Stimulated activated CD4-positive, alpha-beta T cell treated with anti-CD3 and anti-CD28 coated beads, Interleukin-12 subunit alpha, Interleukin-12 subunit beta, amount 100 ng/mL, for 4 hours (primary cell): ENCODE data around the gene HSD17B12.

Source experiments
- DNase-seq: peaks from one replicate; pipeline ENCODE4 v3.0.0-alpha.2; 2020

Gene HSD17B12

DNA sequence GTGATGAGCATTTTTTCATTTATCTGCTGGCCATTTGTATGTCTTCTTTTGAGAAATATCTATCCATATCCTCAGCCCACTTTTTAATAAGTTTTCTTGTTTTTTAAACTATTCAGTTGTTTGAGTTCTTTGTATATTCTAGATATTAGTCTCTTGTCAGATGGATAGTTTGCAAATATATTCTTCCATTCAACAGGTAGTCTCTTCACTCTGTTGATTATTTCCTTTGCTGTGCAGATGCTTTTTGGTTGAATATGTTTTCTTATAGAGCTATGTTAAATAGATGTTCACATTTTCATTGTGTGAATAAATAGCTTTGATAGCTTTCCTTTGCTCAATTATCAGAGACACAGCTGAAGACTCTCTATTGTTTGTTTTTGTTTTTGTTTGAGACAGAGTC is 131.9 kb downstream of the HSD17B12 start:
- no peak for DNase-seq

DNA sequence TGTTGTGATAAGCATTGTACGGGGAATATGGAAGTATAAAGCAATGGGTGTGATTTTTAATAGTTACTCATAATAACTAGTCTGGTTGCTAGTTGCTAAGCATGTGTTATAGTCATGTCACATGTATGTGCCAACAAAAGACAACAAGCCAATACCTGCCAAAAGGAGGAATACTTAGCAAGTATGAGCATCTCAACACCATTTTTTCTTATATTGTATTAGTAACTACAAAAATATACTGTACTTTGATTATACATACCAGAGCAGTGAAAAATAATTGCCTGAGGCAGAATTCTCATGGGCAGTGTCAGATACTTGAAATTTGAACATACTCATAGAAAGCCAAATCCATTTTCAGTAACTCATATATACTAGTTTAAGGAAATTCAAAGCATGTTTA is 137.7 kb downstream of the HSD17B12 start:
- no peak for DNase-seq

DNA sequence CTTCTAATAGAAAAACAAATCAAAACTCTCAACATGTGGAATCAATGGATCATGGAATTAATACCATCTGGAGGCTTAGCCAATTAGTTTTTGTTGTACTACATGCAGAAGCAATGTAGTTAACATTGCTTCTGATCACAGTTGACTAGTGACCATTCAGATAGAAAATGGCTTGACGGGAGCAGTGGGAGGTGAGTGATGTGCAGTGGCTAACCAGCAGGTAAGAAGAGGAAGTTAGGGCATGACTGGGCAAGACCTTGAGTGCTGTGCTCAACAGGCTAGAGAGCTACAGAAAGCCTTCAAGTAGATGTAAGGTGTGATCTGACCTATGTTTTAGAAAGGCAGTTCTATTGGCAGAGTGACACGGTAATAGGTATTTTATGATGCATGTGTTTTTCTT is 139.4 kb downstream of the HSD17B12 start:
- no peak for DNase-seq

DNA sequence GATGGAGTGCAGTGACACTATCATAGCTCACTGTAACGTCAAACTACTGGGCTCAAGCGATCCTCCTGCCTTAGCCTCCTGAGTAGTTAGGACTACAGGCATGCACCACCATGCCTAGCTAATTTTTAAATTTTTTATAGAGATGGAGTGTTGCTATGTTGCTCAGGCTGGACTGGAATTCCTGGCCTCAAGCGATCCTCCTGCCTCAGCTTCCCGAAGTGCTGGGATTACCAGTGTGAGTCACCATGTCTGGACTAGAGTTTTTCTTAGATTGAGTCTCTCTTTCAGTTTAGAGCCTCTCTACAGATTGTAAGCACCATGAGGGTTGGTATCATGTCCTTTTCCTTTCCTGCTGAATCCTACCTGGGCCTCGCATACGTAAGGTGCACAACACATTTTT is 142.8 kb downstream of the HSD17B12 start:
- DNase-seq, result no peak

DNA sequence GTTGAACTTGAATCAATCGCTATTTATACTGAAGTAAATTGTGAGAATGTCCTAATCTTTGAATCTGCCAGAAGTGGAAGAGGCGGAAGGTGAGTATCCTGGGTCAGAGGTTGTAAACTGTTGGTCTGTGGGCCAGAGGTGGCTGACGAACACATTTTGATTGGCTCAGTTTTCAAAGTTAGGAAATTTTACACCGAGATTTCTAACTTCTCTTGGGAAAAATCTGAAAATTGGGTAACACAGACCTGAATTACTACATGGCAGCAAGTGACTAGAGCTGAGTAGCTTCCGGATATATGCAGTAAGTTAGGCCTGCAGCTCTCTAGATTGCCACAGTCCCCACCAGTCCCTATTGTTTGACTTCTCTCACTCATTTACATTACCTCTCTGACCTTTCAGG is 143.3 kb downstream of the HSD17B12 start:
- DNase-seq, result no peak

DNA sequence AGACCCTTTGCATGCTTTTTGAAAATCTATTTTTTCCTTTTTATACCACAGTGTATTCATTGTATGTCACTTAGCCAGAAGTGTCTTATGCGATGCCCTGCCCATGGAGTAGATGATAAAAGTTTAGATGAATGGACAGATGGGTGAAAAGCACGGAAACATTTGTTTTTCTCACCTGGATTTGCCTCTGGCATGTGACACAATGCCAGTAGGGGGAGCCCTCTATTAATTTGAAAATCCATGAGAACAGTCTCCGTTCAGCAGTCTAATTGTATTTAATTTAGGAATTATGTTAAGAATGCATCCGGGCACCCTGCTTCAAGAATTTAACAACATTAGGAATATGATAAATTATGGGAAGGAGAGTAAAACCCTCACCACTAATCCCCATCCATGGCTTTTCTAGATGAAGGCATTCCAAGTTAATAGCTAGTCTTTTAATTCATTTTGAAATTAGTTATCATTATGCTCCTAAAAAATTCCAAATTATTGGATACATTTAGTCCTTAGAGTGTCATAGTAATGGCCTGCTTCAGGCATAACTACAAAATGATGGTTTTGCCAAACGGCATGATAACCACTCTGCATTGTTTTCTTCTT is 144.8 kb downstream of the HSD17B12 start:
- no peak for DNase-seq

DNA sequence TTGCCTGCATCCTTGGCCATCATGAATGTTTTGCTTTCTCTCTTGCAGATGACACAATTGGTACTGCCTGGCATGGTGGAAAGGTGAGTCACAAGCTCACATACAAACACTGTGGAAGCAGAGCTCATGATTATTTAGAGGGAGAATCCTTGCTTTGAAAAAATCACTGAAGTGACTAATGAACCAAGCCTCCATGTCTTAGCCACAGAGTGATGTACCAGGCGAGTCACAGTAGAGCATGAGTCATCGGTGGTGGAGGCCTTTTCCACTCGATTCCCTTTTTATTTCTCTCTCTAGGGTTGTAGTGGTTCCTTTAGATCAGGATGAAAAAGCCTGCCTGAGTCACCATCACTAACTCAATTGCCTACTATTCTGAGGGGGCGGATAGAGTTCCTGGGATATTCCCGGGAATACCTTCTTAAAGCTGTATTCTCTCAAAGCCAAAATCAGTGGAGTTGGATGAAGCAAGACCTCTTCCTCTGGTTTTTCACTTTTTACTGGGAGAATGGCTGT is 150.4 kb downstream of the HSD17B12 start:
- DNase-seq, result peak; percentile 37

DNA sequence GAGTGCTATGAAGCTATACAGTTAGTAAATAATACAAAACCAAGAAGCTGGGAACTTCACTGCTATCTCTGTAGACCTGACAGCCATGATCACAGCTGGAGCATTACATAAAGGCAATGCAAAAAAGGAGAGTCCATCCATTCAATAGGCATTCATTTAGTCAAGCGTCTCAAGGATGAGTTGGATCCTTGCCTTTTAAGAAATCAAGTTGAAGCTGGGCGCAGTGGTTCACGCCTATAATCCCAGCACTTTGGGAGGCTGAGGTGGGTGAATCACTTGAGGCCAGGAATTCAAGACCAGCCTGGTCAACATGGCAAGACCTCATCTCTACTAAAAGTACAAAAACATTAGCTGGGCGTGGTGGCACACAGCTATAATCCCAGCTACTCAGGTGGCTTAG is 152.0 kb downstream of the HSD17B12 start:
- DNase-seq, result no peak

DNA sequence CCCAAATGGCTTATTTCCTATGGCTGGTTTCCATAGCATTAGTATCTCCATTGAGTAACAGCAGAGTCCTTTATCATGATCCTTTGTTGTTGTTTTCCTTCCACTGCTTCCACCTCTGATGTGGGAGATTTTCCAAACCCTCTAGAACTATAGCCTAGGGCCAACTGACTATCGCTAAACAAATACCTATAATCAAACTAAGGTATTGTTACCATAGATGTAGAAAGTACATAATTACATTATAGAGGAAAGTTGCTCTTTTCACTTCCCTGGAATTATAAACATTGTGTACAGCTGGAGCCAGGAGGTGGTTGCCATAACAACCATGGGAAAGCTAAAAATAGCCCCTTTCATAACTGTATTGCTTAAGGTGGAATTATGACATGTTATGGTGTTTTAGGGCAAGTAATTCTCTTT is 153.1 kb downstream of the HSD17B12 start:
- DNase-seq, result no peak

DNA sequence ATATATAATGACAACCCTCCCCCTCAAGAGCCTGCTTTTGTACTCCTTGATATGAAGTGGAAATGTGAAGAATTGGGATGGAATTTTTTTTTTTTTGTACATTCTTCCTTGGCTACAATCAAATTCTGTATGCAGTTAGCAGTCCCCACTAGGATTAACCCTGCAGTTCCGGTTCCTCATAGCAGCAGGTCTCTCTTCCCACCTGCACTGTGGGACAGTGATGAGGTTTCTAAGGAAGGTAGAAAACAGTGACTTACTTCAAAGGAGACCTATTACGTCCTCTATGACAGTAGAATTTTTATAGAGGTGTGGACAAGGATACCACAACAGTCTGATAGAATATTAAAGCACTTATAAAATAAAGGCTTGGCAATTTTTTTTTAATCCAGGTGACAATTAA is 153.7 kb downstream of the HSD17B12 start:
- DNase-seq, result no peak

DNA sequence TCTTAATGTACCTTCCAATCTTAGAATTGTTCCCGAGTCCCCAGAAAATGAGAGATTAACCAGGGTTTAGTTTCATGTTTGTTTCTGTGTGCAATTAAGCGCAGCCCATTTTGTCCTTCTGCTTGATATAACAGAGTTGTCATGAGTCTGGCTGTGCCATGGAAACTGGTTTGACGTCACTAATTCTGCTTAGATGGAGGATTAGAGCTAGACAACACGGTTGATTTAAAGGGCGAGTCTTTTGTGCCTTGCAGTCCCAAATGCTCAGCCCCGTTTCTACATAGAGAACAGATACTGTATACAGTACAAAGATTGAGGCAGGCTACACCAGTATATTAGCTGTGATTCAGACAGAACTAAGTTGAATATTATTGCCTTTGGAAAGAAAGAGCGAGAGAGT is 154.6 kb downstream of the HSD17B12 start:
- no peak for DNase-seq

DNA sequence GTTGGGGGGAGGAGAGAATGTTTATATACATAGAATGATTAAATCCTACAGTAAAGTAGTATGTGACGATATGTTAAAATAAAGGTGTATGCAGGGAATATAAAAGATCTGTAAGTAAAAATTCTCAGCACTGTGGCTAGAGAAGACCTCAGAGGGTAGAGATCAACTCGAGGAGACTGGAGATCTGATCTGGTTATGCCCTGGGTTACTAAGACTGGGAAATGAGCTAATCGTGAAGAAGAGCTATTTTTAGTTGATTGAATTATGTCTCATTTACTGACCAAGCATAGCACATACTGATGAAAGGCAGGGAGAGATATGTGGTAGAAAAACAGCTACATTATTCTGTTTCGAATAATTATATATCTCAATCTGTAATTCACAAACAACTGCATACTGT is 157.3 kb downstream of the HSD17B12 start:
- DNase-seq, result no peak

DNA sequence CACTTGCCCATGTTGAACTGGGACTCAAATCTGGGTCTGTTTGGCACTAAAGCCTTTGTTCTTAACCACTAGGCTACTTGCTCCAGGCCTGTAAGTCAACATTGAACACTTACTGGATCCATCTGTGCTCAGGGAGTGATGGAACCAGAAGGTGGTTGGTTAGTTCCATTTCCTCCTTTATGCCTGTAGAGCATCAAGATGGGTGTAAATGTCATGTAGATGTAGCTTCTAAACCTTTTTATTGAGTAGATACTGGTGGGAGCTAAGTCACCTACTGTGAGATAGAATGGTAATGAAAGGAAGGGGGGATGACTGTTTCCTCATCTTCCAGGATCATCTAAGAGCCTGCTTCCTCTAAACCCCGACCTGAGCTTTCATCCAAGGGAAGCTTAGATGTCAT is 161.5 kb downstream of the HSD17B12 start:
- DNase-seq, result no peak

DNA sequence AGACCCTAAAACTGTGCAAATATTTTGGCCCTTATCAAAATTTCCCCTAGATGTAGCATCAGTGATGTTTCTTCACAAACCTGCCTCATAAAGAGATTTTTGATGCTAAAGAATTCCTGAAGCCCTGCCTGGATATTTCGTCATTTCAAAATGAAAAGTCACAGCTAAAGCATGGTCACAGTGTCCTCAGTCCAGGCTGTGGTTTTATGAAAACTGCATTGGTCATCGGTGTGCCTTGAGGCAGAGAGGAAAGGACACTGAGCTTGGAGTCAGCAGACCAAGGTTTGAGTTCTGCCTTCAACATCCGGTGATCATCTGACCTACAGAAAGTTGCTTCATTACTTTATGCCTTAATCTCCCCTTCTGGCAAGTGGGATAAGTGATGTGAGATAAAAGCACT is 165.3 kb downstream of the HSD17B12 start:
- no peak for DNase-seq

DNA sequence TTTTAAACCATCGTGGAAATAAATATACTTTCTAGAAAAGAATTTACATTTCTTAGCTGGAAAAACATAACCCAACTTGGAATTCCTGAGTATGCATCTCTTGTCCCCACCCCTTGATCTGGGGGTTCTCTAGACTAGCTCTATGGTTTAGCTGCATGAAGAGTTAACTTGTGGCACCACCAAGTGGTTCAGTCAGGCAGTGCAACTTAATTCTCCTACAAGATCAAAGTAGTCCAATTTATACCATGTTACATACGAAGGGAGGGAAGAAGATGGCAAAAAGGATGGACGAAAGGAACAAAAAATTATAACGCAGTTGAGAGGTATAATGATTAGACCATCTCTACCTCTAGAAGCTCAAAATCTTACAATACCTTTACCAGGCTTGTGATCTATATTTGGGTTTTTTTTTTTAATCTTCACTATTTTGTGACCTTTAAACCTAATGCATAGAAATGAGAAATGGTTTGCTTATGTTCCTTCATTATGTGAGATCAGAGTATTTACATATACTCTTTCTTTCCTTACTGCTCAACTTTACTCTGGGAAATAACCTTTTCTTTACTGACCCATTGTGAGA is 171.6 kb downstream of the HSD17B12 start:
- peak; percentile 56 for DNase-seq

DNA sequence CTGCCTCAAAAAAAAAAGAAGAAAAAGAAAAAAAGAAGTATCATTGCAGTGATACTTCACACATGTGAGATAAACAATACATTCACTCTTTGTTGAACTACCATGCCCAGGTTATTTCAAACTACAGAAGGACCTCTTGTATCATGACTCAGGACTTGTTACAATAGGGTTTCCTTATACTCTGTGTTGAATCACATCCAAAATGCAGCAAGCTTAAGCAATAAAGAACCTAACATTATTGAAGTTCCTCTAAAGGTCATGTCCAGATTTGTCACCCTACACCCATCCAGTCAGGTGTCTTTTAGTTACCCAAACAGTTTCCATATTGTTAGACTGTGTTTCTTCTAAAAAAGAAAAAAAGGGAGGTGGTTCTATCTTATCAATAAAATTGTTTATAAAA is 173.2 kb downstream of the HSD17B12 start:
- no peak for DNase-seq

DNA sequence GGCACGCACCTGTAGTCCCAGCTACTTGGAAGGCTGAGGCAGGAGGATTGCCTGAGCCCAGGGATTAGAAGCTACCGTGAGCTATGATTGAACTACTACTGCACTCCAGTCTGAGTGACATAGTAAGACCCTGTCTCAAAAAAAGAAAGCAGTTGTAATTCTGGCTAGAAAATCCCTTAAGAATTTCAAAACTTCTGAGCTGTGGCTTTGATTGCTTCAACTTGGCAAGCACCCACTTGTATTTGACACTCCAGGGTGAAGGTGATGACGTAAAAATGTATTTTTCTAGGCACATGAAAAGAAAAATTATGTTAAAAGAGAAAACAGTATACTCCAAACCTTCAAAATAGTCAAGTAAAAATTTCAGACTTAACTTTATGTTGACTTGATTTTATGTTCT is 176.5 kb downstream of the HSD17B12 start:
- DNase-seq, result no peak

DNA sequence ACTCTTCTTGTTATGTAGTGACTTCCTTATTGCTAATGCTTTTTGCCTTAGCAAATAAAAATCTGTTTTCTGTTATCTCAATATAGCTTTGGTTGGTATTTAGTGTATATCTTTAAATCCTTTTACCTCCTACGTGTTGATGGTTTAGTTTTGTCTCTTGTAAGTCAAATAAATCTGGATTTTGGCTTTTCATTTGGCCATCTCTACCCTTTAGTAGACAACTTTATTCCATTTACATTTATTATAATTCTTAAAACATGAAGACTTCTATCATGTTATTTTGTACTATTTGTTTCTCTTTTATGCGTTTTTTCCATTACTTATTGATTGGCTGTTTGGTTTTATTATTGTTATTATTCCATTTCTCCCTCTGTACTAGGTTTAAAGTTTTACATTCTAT is 180.6 kb downstream of the HSD17B12 start:
- DNase-seq, result no peak

DNA sequence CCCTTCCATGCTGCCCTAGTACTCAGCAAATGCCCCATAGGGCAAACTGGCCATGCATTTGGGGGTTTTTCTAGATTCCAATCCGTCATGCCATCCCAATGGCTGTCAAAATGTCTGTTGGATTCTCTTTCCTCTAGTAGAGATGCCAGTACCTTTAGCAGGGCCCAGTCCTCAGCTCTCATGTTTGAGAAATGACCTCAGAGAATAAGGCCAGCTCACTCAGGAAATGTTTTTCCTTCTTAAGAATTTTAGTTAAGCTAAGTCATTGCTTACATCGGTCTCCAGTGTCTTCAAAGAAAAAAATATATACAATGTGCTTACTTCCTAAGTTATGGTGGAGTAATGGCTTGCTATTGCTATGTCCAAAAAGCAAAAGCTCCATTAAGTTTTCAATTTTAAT is 186.0 kb downstream of the HSD17B12 start:
- no peak for DNase-seq

DNA sequence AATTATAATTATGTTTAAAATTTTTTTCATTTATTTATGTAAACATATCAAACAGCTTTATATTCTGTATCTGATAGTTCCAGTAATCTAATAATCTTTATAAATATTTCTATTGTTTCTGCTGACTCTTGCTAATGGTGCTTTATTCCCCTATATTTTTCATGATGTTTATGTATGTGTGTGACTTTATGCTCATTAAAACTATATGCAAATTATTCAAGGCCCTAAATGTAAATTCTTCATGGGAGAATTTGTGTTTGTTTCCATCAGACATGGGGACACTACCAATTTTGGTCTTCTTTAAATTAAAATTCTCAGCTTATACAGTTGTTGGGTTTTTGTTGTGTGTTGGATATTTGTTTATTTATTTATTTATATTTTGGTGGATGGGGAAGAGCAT is 186.4 kb downstream of the HSD17B12 start:
- DNase-seq, result no peak

DNA sequence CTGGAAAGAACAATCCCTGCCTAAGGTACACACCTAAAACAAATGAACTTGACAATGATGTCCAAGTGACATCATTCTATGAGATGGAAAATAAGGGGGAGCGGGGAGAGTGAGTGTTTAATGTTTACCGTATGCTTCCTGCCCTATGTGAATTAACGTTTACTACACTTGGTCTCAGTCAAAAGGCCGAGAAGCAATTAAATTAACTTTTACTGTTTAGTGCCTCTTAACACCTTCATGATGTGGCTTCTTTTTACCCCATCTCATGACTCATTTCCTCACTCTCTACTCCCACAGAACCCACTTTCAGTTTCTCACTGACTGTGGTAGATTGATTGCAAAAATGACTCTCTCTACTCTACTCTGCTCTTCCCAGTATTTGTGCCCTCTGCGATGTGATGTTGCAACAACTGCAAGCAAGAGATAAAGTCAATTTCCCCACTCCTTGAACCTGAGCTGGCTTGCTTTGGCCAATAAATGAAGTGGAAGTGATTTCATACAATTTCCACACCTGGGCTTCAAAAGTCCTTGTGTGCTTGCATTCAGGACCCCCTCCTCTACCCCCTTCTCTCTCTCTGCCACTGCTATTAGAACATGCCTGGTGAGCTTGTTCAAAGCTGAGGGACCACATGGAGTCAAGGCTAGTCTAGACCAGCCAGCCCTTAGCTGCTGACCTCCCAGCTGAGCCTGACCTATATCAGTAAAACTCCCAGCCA is 188.5 kb downstream of the HSD17B12 start:
- peak; percentile 8 for DNase-seq

DNA sequence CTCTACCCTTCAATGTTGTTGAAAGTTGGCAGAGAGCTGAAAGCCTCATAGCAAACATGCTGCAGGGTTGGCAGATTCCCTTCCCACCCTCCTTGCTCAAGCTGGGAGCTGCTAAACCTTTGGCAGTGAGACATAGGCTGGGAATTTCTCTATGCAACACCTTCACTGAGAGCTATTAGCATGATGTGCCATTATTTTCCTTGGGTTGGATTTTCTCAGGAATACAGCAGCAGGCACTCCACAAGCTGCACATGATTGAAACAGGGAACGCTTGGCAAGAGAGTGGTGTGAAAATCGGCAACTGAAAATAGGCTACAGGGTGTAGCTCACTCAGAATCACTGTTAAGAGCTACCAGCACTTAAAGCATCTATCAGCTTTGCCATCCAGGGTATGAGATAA is 190.5 kb downstream of the HSD17B12 start:
- DNase-seq, result no peak

DNA sequence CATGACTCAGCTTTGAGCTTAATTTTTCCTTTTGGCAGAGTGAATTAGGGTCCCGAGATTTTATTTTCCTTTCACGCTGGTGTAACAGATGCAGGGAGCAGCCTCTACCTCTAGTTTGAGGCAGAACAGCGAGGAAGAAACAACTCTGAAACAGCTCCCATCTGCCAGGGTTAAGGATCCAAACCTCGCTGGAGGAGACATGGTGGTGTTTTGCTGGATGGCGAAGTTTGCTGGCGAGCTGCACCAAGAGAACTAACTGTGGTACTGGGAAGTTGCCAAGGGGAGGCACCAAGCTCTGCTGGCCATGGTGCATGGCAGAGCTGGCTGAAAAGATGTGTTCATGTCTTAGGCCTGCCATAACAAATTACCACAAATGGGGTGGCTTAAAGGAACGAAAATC is 192.5 kb downstream of the HSD17B12 start:
- no peak for DNase-seq

DNA sequence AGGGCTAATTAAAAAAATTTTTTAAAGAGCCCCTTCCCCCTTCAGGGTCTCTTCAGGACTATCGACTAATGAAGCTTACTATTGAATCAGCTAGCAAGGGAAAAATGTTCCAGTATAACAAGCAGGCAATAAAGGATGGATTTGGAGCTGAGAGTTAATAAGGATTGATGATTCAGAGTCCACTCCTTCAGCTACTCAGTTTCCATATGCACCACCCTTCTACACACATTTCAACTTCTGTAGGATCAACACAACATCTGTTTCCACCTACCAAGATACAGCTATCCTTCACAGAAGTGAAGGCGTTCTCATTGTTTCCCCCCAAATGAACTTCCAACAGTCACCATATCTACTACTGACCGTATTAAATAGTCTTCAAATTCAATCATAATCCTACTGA is 193.5 kb downstream of the HSD17B12 start:
- no peak for DNase-seq

DNA sequence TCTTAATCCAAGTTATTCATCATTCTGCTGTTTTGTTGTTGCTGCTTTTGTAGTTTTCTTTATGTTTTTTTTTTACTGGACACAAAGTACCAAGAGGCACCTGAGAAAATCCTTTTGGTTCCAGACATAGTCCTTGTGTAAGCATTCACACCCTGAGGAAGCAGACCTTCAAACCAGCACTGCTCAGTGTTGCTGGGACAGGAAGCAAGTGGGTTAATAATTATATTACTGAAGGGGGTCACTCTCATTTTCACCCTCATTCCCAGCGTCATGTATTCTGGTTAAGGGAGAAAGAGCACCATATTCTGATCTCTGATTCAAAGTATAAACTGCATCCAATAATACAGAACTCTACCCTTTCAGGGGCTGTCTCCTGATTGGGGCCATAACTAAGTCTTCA is 194.2 kb downstream of the HSD17B12 start:
- no peak for DNase-seq
